ENCODE data around the gene KRT6A.

- TF ChIP-seq CTCF (IDR thresholded peaks at IDR 0.05) (no peak), POLR2A (IDR thresholded peaks at IDR 0.05) (no peak), POLR2AphosphoS5 (IDR thresholded peaks at IDR 0.05) (no peak), EP300 (IDR thresholded peaks at IDR 0.05; ENCODE audit: low read depth) (no peak)
Measured at GRCh38 chr12:52455821-52456220, 37.2 kb downstream of the KRT6A start.

Data from transverse colon (tissue), 4 donors.